COR-L47 (cell line): ENCODE results near the gene FALEC.
"Not testable (repeated sequence)": the region's sequence is repeated elsewhere in the genome, so short reads cannot be mapped to it uniquely, and the experiment has no call there.

ENCODE experiments used
- DNase-seq: peaks from one replicate; lab custom pipeline; 2025; lab: John Stamatoyannopoulos, UW

Gene FALEC

DNA sequence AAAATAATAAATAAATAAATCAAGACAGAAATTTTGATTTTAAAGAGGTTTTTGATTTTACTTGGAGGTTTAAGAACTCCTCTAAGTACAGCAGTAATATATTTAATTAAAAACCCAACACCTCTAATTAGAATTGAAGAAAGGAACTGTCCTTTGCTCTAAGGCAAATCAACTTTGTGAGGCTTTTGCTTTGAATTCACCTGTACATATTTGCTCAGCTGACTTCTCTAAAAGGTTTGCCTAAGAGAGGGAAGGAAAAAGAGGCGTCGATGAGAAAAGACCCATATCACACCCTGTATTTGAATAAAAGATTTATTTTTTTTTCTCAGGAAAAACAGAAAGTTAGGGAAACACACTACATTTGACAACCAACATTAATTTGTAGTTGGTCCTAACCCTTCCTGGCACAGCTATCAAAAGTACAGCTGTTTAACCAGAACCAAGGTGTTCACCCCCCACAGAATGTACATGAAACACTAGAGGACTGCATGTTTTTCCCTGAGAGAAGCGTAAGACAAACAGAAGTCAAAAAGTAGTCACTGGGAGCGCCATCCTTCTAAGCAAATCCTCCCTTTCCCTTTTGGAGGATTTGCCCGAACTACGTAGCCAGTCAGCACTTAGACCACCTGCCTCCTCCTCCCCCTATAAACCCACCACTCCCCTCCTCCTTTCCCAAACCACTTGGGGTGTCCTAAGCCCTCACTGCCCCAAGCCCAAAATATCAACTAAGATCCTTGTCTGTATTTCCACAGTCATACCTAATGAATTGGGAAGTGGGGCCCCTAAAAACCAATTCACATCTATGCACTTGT is 58.9 kb downstream of the FALEC start:
- DNase-seq, result no peak

DNA sequence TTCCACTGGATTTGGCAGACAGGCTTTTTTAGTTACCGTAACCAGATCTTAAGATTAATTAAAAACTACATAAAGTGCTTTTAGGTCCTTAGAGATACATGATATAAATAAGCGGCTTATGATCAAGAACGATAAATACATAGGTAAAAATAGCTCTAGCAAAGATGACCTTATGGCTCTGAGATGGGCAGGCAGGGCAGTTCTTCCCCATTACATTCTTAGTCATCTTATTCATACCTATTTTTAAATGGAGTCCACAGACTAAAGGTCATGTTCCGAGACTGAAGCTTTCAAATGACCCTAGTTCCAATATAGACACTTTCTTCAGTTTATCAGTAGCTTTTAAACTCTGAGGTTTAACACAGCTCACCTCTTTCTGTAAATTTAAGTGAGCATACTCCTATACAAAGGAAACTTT is 59.5 kb downstream of the FALEC start:
- no peak for DNase-seq

DNA sequence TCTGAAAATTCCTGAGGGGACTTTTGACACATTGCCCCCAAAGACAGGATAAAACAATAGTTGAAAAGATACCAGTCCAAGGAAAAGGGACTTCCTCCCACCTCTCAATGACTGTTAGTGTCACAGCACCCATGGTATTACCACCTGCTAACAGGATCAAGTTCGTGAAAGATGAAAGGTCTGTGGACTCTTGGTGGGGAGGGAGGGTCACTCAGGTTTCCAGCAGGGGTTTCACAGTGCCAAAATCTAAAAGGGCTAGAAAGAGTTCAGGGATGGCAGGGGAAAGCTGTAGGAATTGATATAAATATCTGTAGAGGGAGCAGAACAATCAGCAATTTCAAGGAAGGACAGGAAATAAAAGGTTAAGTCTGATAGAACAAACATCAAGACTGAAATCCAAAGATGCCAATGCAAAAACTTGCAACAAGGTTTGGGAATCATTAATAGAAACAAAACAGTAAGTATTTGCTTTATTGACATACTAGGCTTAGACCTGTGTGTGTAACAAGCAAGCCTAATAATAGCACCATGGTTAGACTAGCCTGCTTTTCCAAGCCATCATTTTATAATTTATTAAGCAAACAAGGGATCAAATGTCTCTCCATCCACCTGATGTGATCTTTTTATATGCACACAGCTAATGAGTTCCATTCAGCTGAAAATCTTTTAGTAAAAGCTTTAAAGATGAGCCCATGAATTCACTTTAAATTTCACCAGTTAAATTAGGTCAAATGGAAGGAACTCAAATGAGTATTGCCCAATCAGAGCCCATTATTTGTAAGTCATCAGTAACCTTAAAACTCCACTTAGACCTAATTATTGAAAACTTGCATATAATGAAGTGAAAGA is 60.2 kb downstream of the FALEC start:
- DNase-seq, result no peak

DNA sequence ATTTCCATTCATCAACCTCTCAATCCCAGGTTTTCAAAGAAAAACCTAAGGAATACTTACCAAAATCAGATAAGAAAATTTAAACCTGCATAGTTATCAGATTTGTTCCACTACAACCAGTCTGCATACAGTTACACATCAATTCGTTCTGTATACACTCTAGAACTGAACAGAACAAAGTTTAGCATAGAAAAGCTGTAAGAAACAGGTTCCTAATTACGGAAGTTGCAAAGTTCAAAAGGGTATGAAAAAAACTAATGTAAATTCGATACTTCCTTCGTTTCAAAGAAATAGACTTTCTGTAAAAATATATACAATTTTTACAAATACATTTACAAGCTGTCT is 60.8 kb downstream of the FALEC start:
- no peak for DNase-seq

DNA sequence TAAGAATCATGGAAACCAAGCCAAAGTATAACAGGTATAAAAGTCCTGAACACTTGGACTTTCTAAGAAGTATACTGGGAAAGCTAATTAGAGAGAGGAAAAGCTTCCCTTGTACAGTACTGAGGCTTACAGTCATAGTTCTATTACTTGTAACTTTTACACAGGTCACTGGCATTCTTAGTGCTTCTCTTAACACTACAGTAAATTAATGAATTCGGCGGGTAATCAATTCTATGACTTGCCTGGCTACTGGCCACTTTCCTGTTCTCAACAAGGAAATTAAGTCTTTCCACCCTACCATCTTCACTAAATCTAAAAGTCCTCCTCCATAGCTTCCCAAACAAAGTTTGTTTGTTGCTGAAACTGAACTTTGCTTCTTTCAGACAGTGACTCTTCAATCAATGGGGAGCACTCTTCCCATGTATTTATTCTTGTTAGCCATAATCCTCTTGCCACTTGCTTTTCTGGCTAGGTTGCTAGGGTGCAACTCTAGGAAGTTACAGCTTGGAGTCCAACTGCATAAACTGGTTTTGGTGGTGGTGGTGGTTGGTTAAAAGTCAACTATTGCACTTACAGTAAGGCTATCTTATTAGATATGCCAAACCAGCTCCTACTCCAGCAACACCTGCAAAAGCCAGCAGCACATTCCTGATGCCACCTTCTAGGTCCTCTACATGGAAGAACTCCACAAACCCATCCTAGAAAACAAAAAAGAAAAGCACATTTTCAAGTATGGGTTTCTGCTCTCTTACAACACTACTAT is 61.4 kb downstream of the FALEC start:
- no peak for DNase-seq

DNA sequence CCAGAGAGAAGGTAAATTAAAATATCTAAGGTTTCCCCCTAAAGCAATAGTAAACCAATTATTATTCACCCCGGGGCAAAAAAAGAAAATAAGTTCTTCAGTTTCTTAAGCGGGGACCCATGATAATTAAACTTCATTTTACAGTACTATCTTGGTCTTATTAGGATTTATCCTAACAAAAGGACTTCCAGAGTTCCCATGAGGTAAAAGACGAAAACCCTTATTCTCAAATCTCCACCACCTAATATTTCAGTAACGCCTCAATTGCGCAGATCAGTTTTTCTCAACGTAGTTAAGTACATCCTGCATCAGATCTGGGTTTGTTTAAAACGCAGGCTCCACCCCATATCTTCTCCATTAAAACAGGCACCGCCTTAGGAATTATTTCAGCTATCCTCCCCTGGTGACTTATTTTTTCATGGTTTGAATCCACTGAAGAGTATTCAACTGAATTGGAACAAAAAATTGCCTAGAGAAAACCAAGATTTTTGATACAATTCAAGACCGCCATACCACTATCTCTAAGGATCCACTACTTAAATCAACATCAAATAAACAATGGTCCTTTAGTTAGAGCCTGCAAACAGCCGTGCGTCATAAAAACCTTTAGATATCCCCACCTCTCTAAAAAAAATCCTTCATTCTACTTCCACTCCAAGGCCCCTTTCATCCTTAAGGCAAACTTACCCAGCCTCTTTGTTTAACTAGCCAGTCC is 62.2 kb downstream of the FALEC start:
- DNase-seq, result no peak

DNA sequence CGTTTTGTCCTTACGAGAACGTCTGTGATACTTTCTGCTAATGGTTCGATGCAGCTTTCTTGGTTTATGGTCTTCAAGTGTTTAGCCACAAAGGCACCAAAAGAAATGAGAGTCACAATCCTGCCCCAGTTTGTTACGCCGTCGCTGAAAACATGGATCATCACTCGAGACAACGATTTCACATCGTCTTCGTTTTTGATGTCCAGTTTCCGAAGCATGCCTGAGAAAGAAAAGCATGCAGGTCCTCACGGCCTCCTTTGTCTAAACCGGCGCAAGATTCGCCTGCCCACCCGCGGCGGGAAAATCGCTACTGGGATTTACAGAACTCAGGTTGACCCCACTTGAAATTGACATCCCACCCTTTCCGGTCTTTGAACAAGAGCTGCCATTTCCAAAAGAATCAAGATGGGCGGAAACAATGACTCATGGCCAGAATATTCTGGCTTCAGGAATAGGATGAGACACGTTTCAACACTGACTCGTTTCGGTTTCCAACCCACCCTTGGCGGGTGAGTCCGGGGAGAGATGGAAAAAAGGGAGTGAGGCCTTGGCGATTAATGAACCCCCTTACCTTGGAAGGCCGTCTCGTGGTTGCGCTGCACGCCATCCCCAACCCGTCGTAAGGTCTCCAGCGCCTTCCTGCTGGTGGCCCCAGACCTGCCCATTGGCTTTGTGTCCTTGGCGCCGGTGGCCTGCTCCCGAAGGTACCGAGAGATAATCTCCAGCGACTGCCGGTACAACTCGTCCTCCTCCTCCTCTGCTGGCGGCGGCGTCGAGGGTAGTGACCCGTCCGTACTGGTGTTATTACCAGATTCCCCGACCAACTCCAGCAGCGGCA is 62.9 kb downstream of the FALEC start:
- DNase-seq, result peak; percentile 66

DNA sequence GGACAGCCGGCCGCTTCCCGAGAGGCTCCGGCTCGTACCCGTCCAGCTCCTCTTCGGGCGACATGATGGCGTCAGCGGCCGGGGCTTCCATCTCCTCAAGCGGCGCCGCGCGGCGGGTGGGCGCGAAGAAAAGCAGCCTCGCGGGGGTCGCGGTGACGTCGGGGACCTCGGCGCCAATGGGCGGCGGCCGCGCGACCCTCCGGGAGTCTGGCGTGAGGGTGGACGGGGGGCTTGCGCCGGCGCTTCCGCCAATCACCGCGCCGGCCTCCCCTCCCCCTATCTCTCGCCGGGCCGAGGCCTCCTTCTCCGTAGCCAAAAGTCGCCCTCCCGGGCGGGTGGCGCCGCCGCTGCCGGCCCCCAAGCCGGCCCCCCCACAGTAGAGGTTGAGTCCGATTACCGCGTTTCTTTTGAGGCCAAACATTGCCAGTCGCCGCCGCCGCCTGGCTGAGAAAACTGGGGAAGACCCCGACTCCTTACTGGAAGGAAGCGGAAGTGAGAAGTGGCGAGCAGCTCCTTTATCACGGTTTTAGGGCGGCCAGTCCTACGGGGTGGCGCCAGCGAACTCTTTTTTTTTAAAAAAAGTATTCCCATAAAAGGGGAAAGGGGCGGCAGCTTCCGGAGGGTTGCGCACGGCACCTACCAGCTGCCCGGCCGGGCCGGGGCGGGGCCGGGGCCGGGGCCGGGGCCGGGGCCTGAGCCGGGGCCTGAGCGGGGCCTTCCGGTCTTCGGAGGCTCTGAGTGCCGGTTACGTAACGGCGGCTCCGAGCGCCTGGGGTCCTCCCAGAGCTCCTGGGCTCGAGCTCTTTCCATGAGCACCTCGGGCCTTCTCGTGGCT is 63.8 kb downstream of the FALEC start, which contains the start of gene MCL1:
MCL1 (minus strand) TSS at position 501 of the 835 bp plus-strand sequence; CDS start at position 421, 80 bp downstream.
- peak; percentile 92 for DNase-seq

DNA sequence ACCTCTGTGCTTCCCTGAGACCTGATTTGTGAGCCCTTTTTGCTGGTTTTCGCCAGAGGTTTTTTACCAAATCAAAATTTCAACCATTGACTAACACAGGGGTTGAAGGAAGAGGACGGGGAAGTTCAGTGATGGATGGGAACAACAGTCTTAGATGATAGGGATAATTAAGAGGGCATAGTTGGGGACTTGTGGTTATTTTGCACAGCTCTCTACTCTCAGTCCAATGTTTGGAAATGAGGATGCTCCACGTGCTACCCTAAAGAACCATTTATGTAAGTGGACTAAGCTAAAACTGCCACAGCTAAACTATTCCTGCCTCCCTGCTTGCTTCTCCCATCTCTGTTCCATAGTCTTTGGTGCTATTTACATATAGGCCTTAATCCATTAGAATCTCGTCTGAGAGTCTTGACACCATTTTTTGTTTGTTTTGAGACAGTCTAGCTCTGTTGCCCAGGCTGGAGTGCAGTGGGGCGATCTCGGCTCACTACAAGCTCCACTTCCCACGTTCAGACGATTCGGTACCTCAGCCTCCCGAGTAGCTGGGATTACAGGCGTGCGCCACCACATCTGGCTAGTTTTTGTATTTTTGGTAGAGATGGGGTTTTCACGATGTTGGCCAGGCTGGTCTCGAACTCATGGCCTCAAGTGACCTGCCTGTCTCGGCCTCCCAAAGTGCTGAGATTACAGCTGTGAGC is 64.5 kb downstream of the FALEC start:
- DNase-seq, result no peak

DNA sequence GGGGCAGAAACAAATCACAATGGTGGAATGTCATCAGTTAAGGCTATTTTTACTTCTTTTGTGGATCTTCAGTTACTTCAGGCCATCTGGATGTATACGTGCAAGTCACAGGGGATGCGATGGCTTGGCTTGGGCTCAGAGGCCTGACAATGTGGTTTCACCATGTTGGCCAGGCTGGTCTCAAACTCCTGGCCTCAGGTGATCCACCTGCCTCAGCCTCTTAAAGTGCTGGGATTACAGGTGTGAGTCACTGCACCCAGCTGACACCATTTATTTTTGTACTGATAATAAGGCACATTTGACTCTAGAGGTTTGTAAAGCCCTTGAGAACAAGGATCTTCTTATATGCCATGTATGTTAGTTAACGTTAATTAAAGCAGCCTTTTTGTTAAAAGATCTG is 65.4 kb downstream of the FALEC start:
- DNase-seq, result not testable (repeated sequence)

DNA sequence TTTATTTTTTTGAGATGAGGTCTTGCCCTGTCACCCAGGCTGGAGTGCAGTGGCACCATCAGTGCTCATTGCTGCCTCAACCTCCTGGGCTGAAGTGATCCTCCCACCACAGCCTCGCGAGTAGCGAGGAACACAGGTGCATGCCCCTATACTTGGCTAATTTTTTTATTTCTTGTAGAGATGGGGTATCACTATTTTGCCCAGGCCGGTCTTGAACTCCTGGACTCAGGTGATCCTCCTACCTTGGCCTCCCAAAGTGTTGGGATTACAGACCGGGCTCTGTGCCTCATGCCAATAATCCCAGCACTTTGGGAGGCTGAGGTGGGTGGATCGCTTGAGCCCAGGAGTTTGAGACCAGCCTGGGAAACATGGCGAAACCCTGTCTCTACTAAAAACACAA is 65.9 kb downstream of the FALEC start:
- not testable (repeated sequence) for DNase-seq

DNA sequence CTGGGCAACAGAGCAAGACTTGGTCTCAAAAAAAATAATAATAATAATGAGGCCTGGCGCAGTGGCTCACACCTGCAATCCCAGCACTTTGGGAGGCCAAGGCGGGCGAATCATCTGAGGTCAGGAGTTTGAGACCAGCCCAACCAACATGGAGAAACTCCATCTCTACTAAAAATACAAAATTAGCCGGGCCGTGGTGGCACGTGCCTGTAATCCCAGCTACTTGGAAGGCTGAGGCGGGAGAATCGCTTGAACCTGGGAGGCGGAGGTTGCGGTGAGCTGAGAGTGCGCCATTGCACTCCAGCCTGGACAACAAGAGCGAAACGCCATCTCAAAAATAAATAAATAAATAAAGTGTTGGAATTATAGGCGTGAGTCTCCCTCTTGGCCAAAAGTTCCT is 66.4 kb downstream of the FALEC start:
- DNase-seq, result not testable (repeated sequence)

DNA sequence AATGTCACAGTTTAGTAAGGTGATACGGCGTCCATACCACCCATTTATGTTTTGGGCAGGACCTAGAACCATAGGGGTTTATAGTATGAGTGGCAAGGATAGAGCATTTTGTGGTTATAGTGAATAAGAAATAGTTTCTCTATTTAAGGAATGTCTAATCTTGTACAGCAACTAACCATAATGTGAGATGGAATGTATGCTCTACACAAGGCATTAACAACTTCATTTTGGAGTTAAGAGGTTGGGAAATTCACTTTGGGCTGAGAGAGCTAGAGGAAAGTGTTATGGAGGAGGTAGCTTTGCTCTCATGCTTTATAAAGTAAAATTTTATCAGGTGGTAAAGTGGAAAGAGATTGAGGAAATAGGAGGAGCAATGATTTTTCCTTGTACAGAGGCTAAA is 66.8 kb downstream of the FALEC start:
- no peak for DNase-seq
